Suprapubic skin (tissue), 4 donors: ENCODE results near the gene SBK2. TPM values are rescaled to one million over a fixed set of nuclear protein-coding genes. Genes with fewer than 3 reads are reported as not detected.
A peak's percentile ranks its signal among the peaks of the same experiment; 100 is the strongest.
"Not testable (repeated sequence)": the region's sequence is repeated elsewhere in the genome, so short reads cannot be mapped to it uniquely, and the experiment has no call there.

Experiments
- DNase-seq, 2 donors: peaks; one replicate each; pipeline ENCODE4 v3.0.0-alpha.2; 2019; ENCODE audit warnings: low spot score in 2 of 2
- H3K27ac ChIP-seq: fragments of 200-600 bp; sonication (generic); one replicate; pipeline ENCODE4 v1.5.1; 2019
- H3K27me3 ChIP-seq: fragments of 200-600 bp; sonication (generic); one replicate; pipeline ENCODE4 v1.5.1; 2019
- H3K36me3 ChIP-seq: fragments of 200-600 bp; sonication (generic); one replicate; pipeline ENCODE4 v1.5.1; 2019
- H3K4me1 ChIP-seq: fragments of 200-600 bp; sonication (generic); one replicate; pipeline ENCODE4 v1.5.1; 2019
- H3K4me3 ChIP-seq: fragments of 200-600 bp; sonication (generic); one replicate; pipeline ENCODE4 v1.5.1; 2019; ENCODE audit warnings: mild to moderate bottlenecking
- H3K9me3 ChIP-seq: fragments of 200-600 bp; sonication (generic); one replicate; pipeline ENCODE4 v1.5.1; 2019
- CTCF ChIP-seq, 2 donors: fragments of 200-600 bp in 1 of 2; fragments of 450-650 bp in 1 of 2; sonication (generic) in 1 of 2; IDR thresholded peaks; one replicate each; pipeline ENCODE4 v1.5.1; 2016 to 2019; ENCODE audit warnings: antibody characterized with exemption in 2 of 2, mild to moderate bottlenecking in 1 of 2, moderate library complexity in 1 of 2
- EP300 ChIP-seq: sonication (generic); formaldehyde crosslinking; IDR thresholded peaks from one replicate; pipeline ENCODE4 v1.6.1; 2017; ENCODE audit warnings: antibody characterized with exemption
- POLR2A ChIP-seq, 2 donors: fragments of 450-650 bp; IDR thresholded peaks; one replicate each; pipeline ENCODE4 v1.6.1; 2017; ENCODE audit warnings: antibody characterized with exemption in 2 of 2, mild to moderate bottlenecking in 2 of 2, moderate library complexity in 2 of 2
- POLR2AphosphoS5 ChIP-seq, 3 donors: sonication (generic); formaldehyde crosslinking; IDR thresholded peaks; one replicate each; pipeline ENCODE4 v1.6.1; 2017; ENCODE audit warnings: antibody characterized with exemption in 3 of 3
- WGBS: methylation state at CpG from one replicate; pipeline ENCODE4 v1.1.5; 2018; 5-methylcytosine and 5-hydroxymethylcytosine counted together
- total RNA-seq, 4 donors: library from RNA; depleted of rRNA; stranded (reverse); fragments of >200 nt; gene quantifications; one replicate each; pipeline ENCODE4 v1.1.0, GENCODE V29; 2016

Gene SBK2
- not detected for total RNA-seq

DNA sequence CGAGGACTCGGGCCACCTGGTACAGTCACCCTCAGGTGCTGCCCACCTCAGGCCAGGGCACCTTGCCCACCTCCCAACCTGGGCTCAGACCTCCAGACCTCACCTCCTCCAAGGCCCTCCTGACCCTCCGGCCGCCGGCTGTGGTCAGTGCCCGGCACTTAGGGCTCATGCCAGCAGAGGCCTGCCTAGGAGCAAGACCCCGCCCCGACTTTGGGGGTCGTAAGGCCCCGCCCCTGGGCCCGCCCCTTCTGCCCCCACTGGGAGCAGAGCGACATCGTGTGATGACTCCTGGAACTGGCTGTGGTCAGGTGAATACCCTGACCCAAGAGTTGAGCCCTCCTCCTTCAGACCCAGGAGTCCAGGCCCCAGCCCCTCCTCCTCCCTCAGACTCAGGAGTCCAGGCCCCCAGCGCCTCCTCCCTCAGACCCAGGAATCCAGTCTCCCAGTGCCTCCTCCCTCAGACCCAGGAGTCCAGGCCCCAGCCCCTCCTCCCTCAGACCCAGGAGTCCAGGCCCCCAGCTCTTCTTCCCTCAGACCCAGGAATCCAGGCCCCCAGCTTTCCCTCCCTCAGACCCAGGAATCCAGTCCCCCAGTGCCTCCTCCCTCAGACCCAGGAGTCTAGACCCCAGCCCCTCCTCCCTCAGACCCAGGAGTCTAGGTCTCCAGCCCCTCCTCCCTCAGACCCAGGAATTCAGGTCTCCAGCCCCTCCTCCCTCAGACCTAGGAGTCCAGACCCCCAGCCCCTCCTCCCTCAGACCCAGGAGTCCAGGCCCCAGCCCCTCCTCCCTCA lies at the start of gene SBK2:
TSS of gene SBK2 (minus strand) at position 183 of the 790 bp plus-strand sequence. CDS start 839 bp downstream, outside the sequence.
- H3K36me3 ChIP-seq, result no peaks in the 10 kb centered on the region
- no peak for DNase-seq
- no peak within 1 kb of the TSS for H3K27ac ChIP-seq
- H3K9me3 ChIP-seq, result no peaks in the 10 kb centered on the region
- no peak within 1 kb of the TSS for H3K4me3 ChIP-seq
- TF ChIP-seq POLR2A (IDR thresholded peaks at IDR 0.05), result no peak
- no peak for TF ChIP-seq CTCF (IDR thresholded peaks at IDR 0.05)
- no peak for TF ChIP-seq EP300
- no peak for TF ChIP-seq POLR2AphosphoS5 (IDR thresholded peaks at IDR 0.05)
- WGBS, result 67% methylated on average over 2 of the region's 14 CpGs
- peaks cover 15% of the 10 kb centered on the region for H3K27me3 ChIP-seq
- no peaks in the 10 kb centered on the region for H3K4me1 ChIP-seq

- Histone ChIP-seq H3K9me3 (no peaks in the 10 kb centered on the region), H3K4me1 (peaks cover 38% of the 10 kb centered on the region), H3K36me3 (no peaks in the 10 kb centered on the region), H3K4me3 (peak overlapping the region; percentile 42), H3K27me3 (peaks cover 3% of the 10 kb centered on the region), H3K27ac (peak overlapping the region; percentile 32)
- DNase-seq, result peak in 1 of 2 donors; percentile 74
- WGBS, result 5% methylated on average over 31 of the region's 36 CpGs
- TF ChIP-seq CTCF (IDR thresholded peaks at IDR 0.05) (no peak), POLR2AphosphoS5 (IDR thresholded peaks at IDR 0.05) (no peak), POLR2A (IDR thresholded peaks at IDR 0.05) (no peak), EP300 (no peak)
These were observed 48.9 kb upstream of the SBK2 start for GRCh38 chr19:55585658-55586339.

- no peak overlapping the region for H3K27ac ChIP-seq
- WGBS, result 95% methylated on average over 11 of the region's 11 CpGs
- H3K27me3 ChIP-seq, result peaks cover 3% of the 10 kb centered on the region
- no peaks in the 10 kb centered on the region for H3K36me3 ChIP-seq
- no peak for DNase-seq
- H3K9me3 ChIP-seq, result no peaks in the 10 kb centered on the region
- peaks cover 42% of the 10 kb centered on the region for H3K4me1 ChIP-seq
- no peak overlapping the region for H3K4me3 ChIP-seq
- no peak for TF ChIP-seq POLR2A (IDR thresholded peaks at IDR 0.05)
- no peak for TF ChIP-seq EP300
- no peak for TF ChIP-seq CTCF (IDR thresholded peaks at IDR 0.05)
- no peak for TF ChIP-seq POLR2AphosphoS5 (IDR thresholded peaks at IDR 0.05)
These were observed 47.9 kb upstream of the SBK2 start for GRCh38 chr19:55584871-55585270.

- not testable (repeated sequence) for H3K9me3 ChIP-seq, H3K27ac ChIP-seq, H3K36me3 ChIP-seq, H3K27me3 ChIP-seq, DNase-seq, H3K4me3 ChIP-seq
- 72% methylated on average over 8 of the region's 8 CpGs for WGBS
- peaks cover 49% of the 10 kb centered on the region for H3K4me1 ChIP-seq
These were observed 47.0 kb upstream of the SBK2 start for GRCh38 chr19:55583897-55584296.

- H3K4me3 ChIP-seq, H3K9me3 ChIP-seq, H3K27me3 ChIP-seq, DNase-seq, H3K27ac ChIP-seq: not testable (repeated sequence)
- Histone ChIP-seq H3K4me1 (peaks cover 43% of the 10 kb centered on the region), H3K36me3 (peaks cover 21% of the 10 kb centered on the region)
- WGBS, result 75% methylated on average over 4 of the region's 4 CpGs
These were observed 45.4 kb upstream of the SBK2 start for GRCh38 chr19:55582284-55582683.

DNA sequence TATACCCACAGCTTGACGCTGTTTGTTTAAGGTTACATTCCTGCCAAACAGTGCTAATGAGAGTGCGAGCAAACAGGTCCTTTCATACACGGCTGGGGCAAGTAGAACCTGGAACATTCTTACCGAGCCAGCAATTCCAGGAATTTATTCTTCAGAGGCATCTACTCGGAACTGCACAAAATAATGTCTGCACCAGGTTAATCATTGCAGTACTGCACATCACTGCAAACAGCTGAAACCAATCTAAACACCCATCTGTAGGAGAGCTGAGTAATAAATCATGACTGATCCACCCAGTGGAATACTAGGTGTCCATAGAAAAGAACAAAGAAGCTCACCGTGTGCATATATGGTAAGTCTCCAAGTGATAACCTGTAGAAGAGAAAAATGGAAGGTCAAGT lies 44.9 kb upstream of the SBK2 start:
- Histone ChIP-seq H3K9me3 (no peaks in the 10 kb centered on the region), H3K4me3 (no peak overlapping the region), H3K36me3 (peaks cover 23% of the 10 kb centered on the region), H3K27ac (no peak overlapping the region), H3K27me3 (peaks cover 3% of the 10 kb centered on the region), H3K4me1 (peaks cover 38% of the 10 kb centered on the region)
- TF ChIP-seq EP300 (no peak), CTCF (IDR thresholded peaks at IDR 0.05) (no peak)
- DNase-seq, result no peak
- WGBS, result 15% methylated on average over 6 of the region's 6 CpGs
